ENCODE results near the gene EEFSEC.

- TF ChIP-seq BCL11A (IDR thresholded peaks at IDR 0.05; ENCODE audit: low read depth in 2 of 2, low read length in 2 of 2) (no peak), POLR2AphosphoS5 (IDR thresholded peaks at IDR 0.05; ENCODE audit: low read depth, low read length) (no peak), RNF2 (IDR thresholded peaks at IDR 0.05; ENCODE audit: borderline replicate concordance, low read depth, low read length, missing control alignments, poor library complexity, severe bottlenecking) (no peak), ASH2L (IDR thresholded peaks at IDR 0.05; ENCODE audit: low read length) (no peak), CTCF (IDR thresholded peaks at IDR 0.05; ENCODE audit: control extremely low read depth in 1 of 3, insufficient read depth in 1 of 3, low read depth in 1 of 3, low read length in 3 of 3) (no peak), CBX5 (IDR thresholded peaks at IDR 0.05; ENCODE audit: low read depth, low read length) (no peak), SUZ12 (IDR thresholded peaks at IDR 0.05; ENCODE audit: low read length) (no peak), POLR2A (IDR thresholded peaks at IDR 0.05; ENCODE audit: control extremely low read depth in 1 of 2, low read depth in 2 of 2, low read length in 2 of 2) (no peak), SP1 (IDR thresholded peaks at IDR 0.05; ENCODE audit: low read depth, low read length) (no peak), JUND (IDR thresholded peaks at IDR 0.05; ENCODE audit: low read length) (no peak), EZH2 (IDR thresholded peaks at IDR 0.05; ENCODE audit: low read depth, low read length, severe bottlenecking) (no peak), SIX5 (IDR thresholded peaks at IDR 0.05; ENCODE audit: low read depth, low read length) (no peak)
These were observed 254.0 kb downstream of the EEFSEC start for GRCh38 chr3:128407247-128407646.
